ENCODE measurements around the gene TBC1D14.

- TF ChIP-seq, protein P1, sequence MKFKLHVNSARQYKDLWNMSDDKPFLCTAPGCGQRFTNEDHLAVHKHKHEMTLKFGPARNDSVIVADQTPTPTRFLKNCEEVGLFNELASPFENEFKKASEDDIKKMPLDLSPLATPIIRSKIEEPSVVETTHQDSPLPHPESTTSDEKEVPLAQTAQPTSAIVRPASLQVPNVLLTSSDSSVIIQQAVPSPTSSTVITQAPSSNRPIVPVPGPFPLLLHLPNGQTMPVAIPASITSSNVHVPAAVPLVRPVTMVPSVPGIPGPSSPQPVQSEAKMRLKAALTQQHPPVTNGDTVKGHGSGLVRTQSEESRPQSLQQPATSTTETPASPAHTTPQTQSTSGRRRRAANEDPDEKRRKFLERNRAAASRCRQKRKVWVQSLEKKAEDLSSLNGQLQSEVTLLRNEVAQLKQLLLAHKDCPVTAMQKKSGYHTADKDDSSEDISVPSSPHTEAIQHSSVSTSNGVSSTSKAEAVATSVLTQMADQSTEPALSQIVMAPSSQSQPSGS (IDR thresholded peaks at IDR 0.05; ENCODE audit: low read length), result no peak
- TF ChIP-seq, protein P2, sequence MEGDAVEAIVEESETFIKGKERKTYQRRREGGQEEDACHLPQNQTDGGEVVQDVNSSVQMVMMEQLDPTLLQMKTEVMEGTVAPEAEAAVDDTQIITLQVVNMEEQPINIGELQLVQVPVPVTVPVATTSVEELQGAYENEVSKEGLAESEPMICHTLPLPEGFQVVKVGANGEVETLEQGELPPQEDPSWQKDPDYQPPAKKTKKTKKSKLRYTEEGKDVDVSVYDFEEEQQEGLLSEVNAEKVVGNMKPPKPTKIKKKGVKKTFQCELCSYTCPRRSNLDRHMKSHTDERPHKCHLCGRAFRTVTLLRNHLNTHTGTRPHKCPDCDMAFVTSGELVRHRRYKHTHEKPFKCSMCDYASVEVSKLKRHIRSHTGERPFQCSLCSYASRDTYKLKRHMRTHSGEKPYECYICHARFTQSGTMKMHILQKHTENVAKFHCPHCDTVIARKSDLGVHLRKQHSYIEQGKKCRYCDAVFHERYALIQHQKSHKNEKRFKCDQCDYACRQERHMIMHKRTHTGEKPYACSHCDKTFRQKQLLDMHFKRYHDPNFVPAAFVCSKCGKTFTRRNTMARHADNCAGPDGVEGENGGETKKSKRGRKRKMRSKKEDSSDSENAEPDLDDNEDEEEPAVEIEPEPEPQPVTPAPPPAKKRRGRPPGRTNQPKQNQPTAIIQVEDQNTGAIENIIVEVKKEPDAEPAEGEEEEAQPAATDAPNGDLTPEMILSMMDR (IDR thresholded peaks at IDR 0.05; ENCODE audit: control extremely low read depth in 1 of 3, insufficient read depth in 1 of 3, low read depth in 1 of 3, low read length in 3 of 3), result no peak
- TF ChIP-seq E2F6 (IDR thresholded peaks at IDR 0.05), result no peak
These were observed 42.3 kb downstream of the TBC1D14 start for GRCh38 chr4:6951880-6952381.
